ENCODE measurements around the gene PMAIP1.

PMAIP1 gene

DNA sequence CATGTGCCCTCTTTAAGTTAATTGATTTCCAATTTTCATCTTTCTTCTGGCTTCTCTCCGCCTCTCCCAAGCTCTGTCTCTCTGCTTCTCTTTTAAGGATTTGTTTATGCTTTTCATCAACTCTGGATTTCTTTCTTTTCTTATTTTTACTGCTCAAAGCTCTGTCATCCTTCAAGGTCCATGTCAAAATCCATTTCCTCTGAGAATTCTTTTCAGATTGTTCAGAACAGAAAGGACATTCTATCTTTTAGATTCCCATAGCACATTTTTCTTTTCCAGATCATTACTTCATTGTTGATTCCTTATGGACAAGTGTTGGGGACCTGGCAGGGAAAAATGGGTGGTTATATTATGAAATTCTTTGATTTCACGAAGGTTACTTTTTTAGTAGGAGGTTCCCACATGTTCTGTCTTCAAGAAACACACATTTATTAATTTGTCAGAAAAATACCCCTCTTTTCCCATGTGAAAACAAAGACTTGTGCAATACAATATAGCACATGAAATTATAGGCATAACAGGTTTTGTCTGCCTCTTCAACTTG lies 12.3 kb downstream of the PMAIP1 start:
- no peak for DNase-seq (ENCODE audit: low read depth in 2 of 2)

DNA sequence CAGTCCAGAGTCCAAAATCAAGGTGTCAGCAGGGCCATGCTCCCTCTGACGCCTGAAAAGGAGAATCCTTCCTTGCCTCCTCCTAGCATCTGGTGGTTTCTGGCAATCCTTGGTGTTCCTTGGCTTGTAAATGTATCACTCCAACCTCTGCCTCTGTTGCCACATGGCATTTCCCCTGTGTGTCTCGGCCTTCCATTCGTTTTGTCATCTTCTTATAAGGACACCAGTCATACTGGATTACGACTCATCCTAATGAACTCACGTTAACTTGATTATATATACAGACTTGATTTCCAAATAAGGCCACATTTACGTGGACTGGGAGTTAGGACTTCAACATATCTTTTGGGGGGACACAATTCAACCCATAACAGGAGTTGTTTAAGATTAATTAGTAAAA lies 15.8 kb downstream of the PMAIP1 start:
- DNase-seq (ENCODE audit: low read depth in 2 of 2) = no peak

DNA sequence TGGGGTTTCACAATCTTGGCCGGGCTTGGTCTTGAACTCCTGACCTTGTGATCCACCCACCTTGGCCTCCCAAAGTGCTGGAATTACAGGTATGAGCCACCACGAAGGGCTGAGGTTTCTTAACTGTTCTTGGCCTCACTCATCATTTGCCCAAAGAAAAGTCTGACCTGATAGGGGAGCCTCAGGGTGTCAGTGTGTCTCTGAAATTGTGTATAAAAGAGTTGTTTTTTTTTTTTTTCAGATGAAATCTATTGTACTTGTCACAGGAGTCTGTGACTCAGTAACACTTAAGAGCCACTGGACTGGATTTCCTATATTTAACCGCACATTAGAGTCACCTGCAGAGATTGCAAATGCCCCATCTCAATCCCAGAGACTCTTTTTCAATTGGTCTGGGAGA lies 16.9 kb downstream of the PMAIP1 start:
- DNase-seq (ENCODE audit: low read depth in 2 of 2) = no peak

DNA sequence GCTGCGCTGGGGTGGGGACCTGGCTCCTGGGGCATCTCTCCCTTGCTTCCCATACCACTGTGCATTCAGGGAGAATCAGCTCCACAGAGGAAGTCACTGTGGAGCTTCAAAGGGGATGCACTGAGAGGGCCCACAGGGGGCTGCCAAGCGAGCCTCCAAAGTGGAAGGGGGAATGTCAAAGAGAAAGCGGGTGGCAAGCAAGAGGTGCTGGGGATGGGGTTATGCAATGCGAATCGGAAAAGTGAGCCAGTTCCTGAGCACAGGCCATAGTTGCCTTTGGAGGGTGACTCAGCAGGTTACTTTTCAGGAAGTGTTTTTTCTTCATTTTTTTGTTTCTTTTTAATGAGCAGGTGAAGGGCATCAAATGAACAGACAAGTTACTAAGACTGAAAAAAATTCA lies 17.6 kb downstream of the PMAIP1 start:
- DNase-seq (ENCODE audit: low read depth in 2 of 2) = no peak

DNA sequence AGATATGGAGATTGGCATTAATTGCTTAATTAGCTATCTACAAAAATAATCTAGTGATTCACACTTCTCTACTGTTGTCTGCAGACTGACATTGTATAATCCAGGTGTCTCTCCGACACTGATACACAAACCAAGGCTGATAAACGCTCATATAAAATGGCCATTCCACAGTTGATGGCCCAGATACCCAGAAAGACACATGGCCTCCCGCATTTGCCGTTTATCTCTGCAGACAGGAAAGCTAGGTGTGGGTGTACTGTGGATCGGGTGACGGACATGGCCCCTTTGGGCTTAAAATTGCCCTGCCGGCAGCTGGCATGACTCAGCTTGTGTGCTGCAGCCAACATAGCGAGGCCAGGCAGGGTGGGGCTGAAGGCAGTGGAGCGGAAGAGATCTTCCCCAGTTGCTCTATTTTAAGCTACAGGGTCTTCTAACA lies 18.5 kb downstream of the PMAIP1 start:
- DNase-seq (ENCODE audit: low read depth in 2 of 2) = no peak

DNA sequence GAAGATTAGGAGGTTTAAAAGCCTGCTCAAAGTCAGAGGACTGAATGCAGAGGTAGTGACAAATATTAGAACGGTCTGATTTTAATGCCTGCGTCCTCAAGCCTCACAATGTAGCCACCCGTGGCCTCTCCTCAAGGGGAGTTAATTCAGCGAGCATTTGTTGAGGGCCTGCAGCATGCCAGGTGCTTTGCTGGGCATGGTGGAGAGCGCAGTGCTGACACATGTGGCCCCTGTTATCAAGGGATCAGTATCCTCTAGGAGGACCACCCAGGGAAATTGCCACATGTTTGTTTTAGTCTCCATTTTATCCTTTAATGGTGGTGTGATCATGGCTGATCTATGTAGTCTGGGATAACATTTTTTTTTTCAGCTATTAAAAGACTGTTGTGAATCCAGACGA lies 19.2 kb downstream of the PMAIP1 start:
- DNase-seq (ENCODE audit: low read depth in 2 of 2) = no peak

DNA sequence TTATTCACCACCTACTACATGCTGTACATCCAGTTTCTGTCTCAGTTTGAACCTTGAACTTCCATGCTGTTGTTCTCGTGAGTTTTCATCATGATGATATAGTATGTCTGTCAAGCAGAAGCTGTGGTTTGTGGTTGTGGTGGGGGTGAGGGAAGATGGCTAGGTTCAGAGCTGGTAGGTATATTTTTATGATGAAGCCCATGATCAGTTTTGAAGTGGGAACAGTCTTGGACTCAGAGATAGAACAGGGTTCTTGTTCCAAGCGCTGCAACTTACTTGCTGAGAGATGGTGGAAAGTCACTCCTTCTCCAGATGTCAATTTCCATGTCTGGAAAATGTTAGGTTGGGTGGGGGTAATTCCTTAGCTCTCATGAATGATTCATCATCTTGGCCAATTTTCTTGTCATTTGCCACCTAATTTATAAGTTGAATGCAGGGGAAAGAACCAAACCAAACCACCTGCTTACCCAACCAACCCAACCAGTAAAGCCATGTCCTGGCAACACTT lies 21.6 kb downstream of the PMAIP1 start:
- DNase-seq (ENCODE audit: low read depth in 2 of 2) = no peak

DNA sequence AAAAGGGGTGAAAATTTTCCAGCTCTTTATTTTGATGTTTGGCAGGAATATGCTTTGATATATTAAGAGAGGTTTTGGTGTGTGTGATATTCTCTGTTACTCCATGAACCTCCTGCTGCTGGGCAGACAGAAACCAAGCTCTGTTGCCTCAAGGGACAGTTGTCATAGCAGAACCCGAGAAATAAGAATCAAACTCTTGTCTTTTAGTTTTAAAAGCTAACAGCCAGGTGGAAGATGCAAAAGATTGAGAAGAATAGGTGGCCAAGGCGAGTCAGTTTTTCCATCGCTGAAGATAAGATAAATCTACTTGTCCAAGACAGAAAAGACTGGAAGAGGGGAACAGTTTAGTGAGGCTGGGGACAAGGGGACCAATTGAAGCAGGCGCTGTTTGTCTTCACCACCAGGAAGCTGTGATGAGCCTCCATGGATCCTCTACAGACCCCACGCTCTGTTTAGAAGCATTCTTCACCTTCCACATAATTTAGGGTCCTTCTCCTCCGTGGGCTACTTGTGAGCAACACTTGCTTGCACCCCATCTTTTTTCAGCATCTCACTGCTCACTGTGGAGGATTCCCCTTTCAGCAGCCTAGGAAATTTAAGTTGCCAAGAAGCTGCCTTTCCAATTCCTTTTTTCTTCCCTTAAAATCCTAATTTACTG lies 23.9 kb downstream of the PMAIP1 start:
- DNase-seq (ENCODE audit: low read depth in 2 of 2) = no peak

DNA sequence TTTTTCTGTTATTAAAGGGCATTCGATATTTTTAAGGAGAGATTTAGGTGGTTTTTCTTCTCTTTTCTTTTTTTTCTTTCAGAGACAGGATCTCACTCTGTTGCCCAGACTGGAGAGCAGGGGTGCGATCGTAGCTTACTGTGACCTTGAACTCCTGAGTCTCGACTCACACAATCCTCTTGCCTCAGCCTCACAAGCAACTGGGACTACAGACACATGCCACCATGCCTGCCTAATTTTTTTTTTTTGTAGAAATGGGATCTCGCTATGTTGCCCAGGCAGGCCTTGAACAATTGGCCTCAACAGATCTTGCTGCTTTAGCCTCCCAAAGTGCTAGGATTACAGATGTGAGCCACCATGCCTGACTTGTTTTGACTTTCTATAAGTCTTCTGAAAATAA lies 26.3 kb downstream of the PMAIP1 start:
- DNase-seq (ENCODE audit: low read depth in 2 of 2) = no peak

DNA sequence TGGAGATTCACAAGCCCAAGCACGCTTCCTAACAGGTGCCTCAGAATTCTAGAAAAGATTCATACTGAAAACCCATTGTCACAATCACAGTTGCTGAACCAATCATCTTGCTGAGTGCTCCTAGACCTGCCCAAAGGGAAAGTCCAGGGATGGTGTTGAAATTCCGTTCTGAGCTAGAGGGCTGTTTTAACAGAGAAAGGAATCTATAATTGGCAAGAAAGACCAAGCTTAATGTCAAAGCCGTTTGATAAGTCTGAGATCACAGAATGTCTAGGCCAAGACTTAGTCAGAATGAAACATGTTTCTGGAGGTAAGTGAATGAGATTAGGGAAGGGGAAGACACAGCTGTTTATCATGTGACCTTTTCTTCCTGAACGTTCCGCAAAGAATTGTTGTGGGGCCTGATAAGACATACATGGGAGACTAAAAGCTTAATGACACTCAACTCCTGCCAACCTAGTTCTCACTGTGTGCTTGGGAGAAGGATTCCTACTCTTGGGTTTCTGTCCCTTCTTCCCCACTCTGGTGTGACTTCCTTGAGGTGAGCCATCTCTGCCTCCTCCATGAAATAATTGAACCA lies 27.5 kb downstream of the PMAIP1 start:
- DNase-seq (ENCODE audit: low read depth in 2 of 2) = no peak

DNA sequence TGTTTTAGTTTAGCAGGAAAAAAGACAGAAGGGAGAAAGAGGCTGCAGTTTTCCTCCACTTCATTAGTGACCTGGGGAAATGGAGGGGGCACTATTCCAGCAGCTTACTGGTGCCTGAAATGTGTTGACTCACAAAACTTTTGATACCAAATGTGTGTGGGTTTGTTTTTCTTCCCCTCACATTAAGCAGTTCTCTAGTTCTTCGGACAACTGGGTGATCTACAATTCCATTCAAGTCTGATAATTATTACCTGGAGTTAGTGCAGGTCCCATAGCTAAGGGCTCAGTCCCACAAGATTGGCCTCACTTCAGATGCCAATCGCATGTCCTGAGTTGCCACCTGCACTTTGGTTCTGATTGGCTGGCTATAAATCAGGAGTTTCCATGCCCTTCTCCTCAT lies 28.4 kb downstream of the PMAIP1 start:
- no peak for DNase-seq (ENCODE audit: low read depth in 2 of 2)

DNA sequence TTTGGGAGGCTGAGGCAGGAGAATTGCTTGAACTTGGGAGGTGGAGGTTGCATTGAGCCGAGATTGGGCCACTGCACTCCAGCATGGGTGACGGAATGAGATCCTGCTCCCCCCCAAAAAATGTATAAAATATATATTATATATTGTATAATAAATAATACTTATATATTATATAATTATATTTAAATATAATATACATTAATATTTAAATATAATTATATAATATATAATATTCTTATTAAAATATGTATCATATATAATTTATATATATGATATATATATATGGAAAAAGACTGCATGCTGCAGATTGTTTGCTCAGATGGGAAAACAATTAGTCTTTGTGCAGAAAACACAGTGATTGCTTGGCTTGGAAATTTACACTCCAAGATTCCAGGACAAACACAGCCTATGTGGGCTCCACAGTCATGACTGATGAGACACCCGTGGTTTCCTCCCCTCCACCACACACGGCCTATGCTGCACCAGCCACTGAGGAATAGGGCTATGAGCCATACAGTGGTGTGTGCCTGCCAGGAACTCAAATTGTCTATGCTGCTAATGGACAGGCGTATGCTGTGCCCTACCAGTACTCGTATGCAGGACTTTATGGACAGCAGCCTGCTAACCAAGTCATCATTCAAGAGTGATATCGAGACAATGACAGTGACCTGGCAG lies 30.0 kb downstream of the PMAIP1 start:
- no peak for DNase-seq (ENCODE audit: low read depth in 2 of 2)

DNA sequence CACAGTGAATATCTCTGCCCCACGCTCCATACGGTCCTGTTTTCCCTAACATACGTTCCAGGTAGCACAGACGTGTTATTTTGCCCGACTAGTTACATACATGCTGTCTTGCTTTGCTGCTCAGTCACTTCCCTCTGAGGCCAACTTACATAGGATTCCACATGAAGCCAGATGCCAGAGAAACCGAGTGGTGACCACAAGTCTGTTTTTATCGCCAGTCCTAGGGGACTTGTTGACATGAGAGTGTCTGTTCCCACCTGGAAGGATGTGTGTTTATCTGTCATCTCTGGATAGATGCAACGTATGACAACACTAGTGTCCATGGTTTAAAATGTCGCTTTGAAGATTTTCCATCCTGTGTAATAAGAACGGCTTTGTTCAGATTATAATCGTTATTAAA lies 32.6 kb downstream of the PMAIP1 start:
- DNase-seq (ENCODE audit: low read depth in 2 of 2) = no peak

DNA sequence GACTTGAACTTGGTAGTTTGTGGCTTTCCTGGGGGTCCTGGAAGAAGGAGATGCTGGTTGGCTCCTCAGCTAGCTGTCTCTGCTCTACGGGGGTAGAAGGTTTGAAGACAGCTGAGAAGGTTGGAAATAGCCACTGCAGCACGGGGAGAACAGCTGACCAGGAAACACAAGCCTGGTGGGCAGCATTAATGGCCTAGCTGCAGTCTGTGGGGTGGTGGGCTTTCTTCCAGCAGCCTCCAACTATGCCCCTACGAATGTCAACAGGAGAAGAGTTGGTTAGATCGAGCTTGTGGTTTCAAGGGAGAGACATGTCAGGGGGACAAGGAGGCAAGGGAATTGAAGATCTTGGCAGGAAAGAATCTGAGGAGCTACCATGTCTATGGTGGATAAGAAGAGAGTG lies 38.9 kb downstream of the PMAIP1 start:
- DNase-seq (ENCODE audit: low read depth in 2 of 2) = no peak

DNA sequence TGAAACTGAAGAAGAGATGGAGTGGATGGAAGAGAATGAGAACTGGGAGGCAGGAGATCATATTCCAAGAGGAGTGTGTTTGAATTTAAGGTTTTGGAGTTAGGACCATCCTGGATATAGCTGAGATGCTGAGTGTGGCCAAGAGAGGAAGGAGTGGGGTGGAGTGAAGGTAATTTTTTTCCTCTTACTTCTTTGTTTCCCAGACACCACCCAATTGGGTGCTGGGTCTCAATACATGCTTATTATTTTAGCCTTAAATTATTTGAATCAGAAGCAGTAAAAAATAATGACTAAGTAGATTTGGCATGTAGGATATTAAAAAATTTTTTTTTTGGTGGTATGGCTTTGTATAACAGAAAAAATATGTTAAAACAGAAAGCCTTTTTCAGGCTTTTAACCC lies 39.3 kb downstream of the PMAIP1 start:
- DNase-seq (ENCODE audit: low read depth in 2 of 2) = no peak

DNA sequence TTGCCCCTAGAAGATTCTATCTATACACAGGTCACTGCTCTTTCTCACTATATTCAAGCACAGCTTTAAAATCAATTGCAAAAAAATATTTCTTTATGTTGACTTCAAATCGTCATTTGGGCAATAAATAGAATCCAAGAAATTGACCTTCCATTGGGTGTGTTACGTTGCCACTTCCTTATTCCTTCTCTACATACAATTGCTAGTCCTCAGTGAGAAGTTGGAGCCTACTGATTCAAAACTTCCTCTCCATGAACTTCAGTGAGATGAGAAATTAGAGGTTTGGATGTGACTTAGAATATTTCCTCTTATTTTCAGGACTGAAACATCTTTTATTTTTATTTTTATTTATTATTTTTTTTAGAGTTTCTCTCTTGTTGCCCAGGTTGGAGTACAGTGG lies 40.3 kb downstream of the PMAIP1 start:
- no peak for DNase-seq (ENCODE audit: low read depth in 2 of 2)

DNA sequence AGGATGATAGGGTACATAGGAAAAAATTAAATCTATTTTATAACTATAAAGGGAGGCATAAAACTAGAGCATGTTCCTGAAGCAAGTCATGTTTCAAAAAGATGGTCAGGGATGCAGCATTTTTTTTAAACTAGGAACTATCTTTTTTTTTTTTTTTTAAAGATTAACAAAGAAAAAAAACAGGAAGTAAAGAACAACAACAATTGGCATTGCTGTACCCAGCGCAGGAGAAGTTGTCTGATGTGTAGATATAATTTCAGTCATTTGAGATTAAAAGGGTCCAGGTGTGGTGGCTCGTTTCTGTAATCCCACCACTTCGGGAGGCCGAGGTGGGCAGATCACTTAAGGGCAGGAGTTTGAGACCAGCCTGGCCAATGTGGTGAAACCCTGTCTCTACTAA lies 41.5 kb downstream of the PMAIP1 start:
- no peak for DNase-seq (ENCODE audit: low read depth in 2 of 2)

DNA sequence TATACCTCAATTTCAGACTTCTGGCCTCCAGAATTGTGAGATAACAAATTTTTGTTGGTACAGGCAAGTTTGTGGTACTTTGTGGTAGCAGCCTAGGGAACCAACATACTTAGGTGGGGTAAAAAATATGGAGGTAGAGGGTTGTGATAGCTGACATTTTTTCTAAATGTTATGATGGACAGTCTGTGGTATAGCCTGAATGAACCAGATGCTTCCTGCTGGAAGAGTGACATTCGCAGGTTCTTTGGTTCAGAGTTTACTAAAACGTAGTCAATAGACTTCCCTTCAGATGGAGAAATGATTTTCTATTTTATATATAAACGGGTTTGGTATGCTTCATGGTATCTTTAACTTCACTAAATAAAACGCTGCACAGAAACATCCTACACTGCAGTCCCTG lies 42.8 kb downstream of the PMAIP1 start:
- no peak for DNase-seq (ENCODE audit: low read depth in 2 of 2)

DNA sequence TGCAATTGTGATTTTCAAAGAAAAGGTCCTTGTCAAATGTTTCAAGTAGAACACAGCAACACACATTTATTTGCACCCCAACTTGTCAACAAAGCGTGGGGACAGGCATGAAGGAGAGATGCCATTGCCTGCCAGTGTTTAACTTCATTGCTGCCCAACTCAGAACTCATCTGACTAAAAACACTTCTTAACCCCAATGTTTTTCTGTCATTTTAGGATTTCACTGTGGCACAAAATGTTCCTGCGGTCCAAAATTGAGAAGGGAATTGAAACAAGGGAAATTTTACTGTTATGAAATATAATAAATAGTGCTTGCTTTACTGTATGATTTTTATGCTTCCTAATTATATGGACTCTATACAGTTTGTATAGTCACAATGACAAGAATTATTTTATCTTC lies 45.7 kb downstream of the PMAIP1 start:
- DNase-seq (ENCODE audit: low read depth in 2 of 2) = no peak

DNA sequence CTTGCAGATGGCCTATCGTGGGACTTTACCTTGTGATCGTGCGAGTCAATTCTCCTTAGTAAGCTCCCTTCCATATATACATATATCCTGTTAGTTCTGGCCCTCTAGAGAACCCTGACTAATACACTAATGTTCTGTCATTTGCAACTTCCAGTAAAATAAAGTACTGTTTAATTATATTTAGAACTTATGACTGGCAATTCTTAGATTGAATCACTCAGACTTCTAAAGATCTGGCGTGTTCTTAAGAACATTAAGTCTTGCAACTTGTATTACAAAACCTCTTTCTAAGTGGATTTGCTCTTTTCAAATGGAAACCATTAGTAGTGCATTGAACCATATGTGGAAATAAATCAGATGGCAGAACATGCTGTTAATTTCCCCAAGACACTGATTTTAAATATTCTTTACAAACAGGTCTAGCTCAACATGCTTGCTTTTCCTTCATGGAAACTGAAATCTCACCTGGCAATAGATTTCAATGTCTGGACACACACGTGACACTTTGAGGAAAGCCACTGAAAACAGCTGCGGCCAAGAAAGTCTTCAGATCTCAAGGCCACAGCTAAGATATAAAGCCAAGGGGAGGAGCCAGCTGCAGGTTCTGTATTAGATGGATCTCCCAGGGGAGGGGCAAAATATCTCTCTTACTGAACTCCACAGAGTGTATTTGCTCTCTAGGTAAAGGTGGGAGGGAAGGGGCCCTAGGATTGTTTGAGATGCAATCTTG lies 50.6 kb downstream of the PMAIP1 start:
- peak; percentile 45 to 47 for DNase-seq (ENCODE audit: low read depth in 2 of 2)

DNA sequence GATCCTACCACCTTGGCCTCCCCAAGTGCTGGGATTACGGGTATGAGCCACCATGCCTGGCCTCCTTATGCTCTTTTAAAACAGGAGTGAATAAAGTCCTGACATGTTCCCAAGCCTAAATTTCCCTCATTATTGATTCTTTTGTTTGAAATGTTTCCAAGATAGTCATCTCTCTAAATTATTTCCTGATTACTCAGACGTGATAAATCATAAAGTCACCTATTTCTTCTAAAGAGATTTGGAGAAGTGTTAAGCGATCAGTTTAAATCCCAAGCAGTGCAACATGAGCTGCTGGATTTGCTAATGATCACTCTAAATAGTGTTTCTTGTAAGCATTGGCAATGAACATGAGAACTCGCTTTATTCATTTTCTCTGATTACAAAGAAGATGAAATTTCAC lies 51.8 kb downstream of the PMAIP1 start:
- no peak for DNase-seq (ENCODE audit: low read depth in 2 of 2)

DNA sequence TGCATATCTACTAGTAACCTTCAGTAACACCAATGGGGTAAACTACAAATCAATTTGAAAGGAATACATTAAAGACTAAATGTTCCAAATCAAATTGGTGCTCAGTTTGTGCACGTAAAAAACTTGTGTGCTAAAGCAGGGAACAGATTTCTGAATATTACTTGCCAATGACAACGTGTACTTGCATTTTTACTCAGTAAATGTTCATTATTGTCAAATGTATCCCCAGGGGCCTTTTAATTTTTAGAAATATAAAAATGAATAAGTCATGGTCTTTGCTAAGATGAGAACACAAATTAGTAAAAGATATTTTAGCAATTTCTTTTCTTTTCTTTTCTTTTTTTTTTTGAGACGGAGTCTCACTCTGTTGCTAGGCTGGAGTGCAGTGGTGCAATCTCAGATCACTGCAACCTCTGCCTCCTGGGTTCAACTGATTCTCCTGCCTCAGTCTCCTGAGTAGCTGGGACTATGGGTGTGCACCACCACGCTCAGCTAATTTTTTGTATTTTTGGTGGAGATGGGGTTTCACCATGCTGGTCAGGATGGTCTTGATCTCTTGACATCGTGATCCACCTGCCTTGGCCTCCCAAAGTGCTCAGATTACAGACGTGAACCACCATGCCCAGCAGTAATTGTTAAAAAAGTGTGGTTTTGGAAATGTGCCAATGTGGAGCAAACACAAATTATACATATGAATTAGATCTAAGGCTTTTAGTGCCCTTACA lies 52.6 kb downstream of the PMAIP1 start:
- DNase-seq (ENCODE audit: low read depth in 2 of 2) = no peak
